ENCODE results near the gene ARFGEF2.

- no peak for TF ChIP-seq POLR2A (IDR thresholded peaks at IDR 0.05)
- no peak for TF ChIP-seq CTCF (IDR thresholded peaks at IDR 0.05)
Measured at GRCh38 chr20:48889140-48889790, 32.2 kb upstream of the ARFGEF2 start.
